IPS-15b (cell line): ENCODE measurements around the gene UQCR10.

Source experiments
- H3K27me3 ChIP-seq: one replicate; pipeline ENCODE4 v1.6.1; 2013; ENCODE audit warnings: low read length; ENCODE audit not compliant: control insufficient read depth, insufficient read depth
- H3K36me3 ChIP-seq: one replicate; pipeline ENCODE4 v1.6.1; 2013; ENCODE audit warnings: low read length; ENCODE audit not compliant: control insufficient read depth, insufficient read depth
- H3K4me1 ChIP-seq: one replicate; pipeline ENCODE4 v1.6.1; 2013; ENCODE audit warnings: mild to moderate bottlenecking, low read length; ENCODE audit not compliant: control insufficient read depth, insufficient read depth
- H3K4me3 ChIP-seq: one replicate; pipeline ENCODE4 v1.5.1; 2013; ENCODE audit warnings: low read depth, low read length
- H3K9ac ChIP-seq: one replicate; pipeline ENCODE4 v1.6.1; 2013; ENCODE audit warnings: low read depth, mild to moderate bottlenecking, low read length
- H3K9me3 ChIP-seq: one replicate; pipeline ENCODE4 v1.6.1; 2013; ENCODE audit warnings: mild to moderate bottlenecking, low read length; ENCODE audit not compliant: control insufficient read depth, insufficient read depth

The UQCR10 gene

DNA sequence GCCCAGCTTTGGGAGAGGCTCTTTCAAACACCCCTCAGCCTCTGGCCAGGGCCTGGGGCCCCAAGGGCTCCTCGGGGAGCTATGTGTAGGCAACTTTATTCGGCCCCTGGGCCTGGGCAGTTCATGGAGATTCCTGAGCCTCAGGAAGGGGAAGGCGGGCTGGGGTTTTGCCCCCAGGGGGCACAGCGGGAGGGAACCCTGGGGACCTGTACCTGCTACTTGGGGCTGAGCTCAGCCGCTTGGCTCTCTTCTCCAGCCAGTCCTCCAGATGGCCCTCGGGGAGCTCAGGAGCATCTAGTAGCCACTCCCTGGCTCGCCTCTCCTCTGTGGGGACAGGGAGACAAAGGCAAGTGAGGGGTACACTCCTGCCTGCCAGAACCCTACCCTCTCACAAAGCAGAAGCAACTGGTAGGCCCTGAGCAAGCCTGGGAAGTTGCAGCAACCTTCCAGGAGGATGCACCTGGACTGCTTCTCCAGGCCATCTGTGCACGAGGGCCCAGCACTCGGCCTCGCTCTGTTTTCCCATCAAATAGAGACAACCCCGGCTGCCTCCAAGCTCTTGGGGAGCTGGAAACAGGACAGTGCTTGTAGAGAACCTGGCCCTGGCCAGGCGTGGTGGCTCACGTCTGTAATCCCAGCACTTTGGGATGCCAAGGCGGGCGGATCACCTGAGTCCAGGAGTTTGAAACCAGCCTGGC lies 28.9 kb upstream of the UQCR10 start:
- Histone ChIP-seq H3K9ac (no peak overlapping the region), H3K4me3 (no peak overlapping the region)

GRCh38 chr22:29739346-29739875 lies 27.8 kb upstream of the UQCR10 start:
- H3K9ac ChIP-seq, result no peak overlapping the region
- no peaks in the 10 kb centered on the region for H3K9me3 ChIP-seq
- no peak overlapping the region for H3K4me3 ChIP-seq
- H3K36me3 ChIP-seq, result no peaks in the 10 kb centered on the region
- H3K27me3 ChIP-seq, result no peaks in the 10 kb centered on the region
- H3K4me1 ChIP-seq, result peaks cover 3% of the 10 kb centered on the region

More for the DNA sequence above, 28.9 kb upstream of the UQCR10 start:
- Histone ChIP-seq H3K9me3 (no peaks in the 10 kb centered on the region), H3K36me3 (no peaks in the 10 kb centered on the region), H3K4me1 (peaks cover 3% of the 10 kb centered on the region), H3K27me3 (no peaks in the 10 kb centered on the region)

DNA sequence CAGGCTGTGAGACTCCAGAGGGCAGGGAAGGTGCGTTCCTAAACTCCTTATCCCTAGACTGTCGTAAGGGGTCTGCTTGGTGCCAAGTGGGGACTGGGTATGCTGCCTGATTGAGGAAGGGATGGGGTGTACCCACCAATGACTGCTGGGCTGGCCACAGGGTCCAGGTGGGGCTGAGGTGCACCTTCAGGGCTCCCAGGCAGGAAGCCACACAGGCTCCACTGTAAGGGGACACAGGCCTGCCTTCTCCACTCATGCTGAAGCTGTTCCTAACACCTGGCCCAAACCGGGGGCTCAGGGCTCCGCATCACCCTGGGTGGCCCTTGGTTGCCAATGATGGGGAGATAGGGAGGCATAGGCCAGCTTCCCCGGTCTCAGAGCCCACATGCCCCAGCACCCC lies 27.0 kb upstream of the UQCR10 start:
- no peaks in the 10 kb centered on the region for H3K36me3 ChIP-seq
- no peak overlapping the region for H3K4me3 ChIP-seq
- H3K27me3 ChIP-seq, result no peaks in the 10 kb centered on the region
- no peaks in the 10 kb centered on the region for H3K9me3 ChIP-seq
- H3K9ac ChIP-seq, result no peak overlapping the region
- H3K4me1 ChIP-seq, result peaks cover under 1% of the 10 kb centered on the region

GRCh38 chr22:29741926-29742325 lies 25.2 kb upstream of the UQCR10 start:
- Histone ChIP-seq H3K9me3 (no peaks in the 10 kb centered on the region), H3K4me1 (no peaks in the 10 kb centered on the region), H3K4me3 (no peak overlapping the region), H3K27me3 (no peaks in the 10 kb centered on the region), H3K36me3 (no peaks in the 10 kb centered on the region), H3K9ac (no peak overlapping the region)

GRCh38 chr22:29742326-29742725 lies 24.8 kb upstream of the UQCR10 start:
- no peaks in the 10 kb centered on the region for H3K27me3 ChIP-seq
- no peaks in the 10 kb centered on the region for H3K9me3 ChIP-seq
- H3K36me3 ChIP-seq, result no peaks in the 10 kb centered on the region
- no peak overlapping the region for H3K9ac ChIP-seq
- no peak overlapping the region for H3K4me3 ChIP-seq
- H3K4me1 ChIP-seq, result no peaks in the 10 kb centered on the region

- no peak overlapping the region for H3K9ac ChIP-seq
- H3K36me3 ChIP-seq, result peaks cover 3% of the 10 kb centered on the region
- no peaks in the 10 kb centered on the region for H3K9me3 ChIP-seq
- H3K27me3 ChIP-seq, result no peaks in the 10 kb centered on the region
- no peaks in the 10 kb centered on the region for H3K4me1 ChIP-seq
- H3K4me3 ChIP-seq, result no peak overlapping the region
These were observed 22.3 kb upstream of the UQCR10 start for GRCh38 chr22:29744902-29745301.

DNA sequence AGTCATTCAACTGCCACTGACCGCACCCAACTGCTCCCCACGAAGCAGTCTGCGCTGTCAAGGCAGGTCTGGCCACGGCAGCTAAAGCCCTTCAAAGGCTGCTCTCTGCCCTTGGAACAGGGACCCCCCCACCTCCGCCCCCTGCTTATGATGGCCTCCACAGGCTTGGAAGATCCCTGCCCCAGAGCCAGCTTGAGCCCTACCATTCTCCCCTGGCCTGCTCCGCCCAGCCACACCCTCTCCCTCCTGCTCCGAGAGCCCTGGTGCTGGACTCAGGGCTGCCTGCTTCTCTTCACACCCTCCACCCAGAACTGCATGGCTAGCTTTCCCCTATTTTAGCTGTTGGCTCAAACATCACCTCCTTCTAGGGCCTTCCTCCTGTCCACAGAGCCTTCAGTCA lies 19.3 kb upstream of the UQCR10 start:
- no peaks in the 10 kb centered on the region for H3K27me3 ChIP-seq
- H3K36me3 ChIP-seq, result peaks cover 3% of the 10 kb centered on the region
- no peaks in the 10 kb centered on the region for H3K4me1 ChIP-seq
- no peak overlapping the region for H3K4me3 ChIP-seq
- H3K9me3 ChIP-seq, result no peaks in the 10 kb centered on the region
- no peak overlapping the region for H3K9ac ChIP-seq

GRCh38 chr22:29748248-29748893 lies 18.8 kb upstream of the UQCR10 start:
- Histone ChIP-seq H3K4me3 (no peak overlapping the region), H3K4me1 (no peaks in the 10 kb centered on the region), H3K36me3 (peaks cover 3% of the 10 kb centered on the region), H3K9ac (no peak overlapping the region), H3K27me3 (no peaks in the 10 kb centered on the region), H3K9me3 (no peaks in the 10 kb centered on the region)

DNA sequence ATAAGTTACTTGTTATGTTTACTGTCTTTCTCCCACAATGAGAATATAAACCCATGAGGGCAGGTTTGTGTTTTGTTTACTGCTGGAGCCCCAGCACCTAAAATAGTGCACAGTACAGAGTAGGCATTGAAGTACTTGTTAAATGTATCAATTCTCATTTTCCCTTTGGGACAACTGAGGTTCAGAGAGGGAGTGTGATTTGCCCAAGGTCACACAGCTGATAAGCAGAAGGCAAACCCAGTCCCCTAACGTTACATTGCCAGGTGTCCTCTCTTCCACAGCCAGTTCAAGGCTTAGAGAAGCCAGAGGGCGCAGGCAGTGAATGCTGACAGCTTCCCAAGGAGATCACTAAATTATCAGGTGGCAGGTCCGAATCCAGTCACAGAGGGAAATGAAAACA lies 17.1 kb upstream of the UQCR10 start:
- Histone ChIP-seq H3K36me3 (peaks cover 3% of the 10 kb centered on the region), H3K9ac (no peak overlapping the region), H3K9me3 (no peaks in the 10 kb centered on the region), H3K4me3 (no peak overlapping the region), H3K27me3 (no peaks in the 10 kb centered on the region), H3K4me1 (no peaks in the 10 kb centered on the region)

DNA sequence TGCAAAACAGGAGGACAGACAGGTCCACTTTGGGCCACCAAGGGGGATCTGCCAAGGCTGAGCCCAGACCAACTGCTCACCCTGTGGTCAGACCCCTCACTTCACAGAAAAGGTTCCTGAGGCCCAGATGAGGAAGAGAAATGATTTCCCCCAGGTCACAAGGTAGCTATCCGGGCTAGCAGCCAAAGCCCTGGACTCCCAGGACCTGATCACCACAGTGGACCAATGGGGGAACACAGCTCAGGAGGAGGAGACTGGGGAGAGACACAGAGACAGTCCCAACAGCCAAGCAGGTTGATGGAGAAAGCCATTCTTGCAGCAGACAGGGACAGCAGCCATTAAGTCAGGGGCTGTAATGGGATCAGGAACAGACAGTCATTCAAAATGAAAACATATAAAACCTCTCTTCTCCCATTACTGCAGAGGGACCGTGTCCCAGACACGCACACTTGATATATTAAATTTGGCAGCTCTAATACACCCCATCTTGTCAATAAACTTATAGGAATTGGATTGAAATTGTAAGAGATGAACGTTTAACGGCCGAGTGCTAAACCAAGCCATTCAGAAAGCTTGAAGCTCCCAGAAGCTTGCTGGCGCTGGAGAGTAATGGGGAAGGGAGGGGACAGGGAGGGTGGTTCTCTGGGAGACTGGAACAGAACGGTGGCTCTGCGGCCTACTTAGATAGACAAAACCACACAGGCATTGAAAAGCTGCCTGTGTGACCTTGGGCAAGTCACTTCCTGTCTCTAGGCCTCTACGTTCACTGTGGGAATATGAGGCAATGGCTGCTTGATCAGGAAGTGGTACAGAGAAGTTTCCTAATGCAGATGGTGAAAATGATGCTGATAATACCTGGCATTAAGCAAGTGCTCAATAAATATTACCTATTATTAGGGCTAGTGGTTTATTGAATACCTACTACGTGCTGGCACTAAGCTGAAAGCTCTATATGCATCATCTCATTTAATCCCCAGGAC lies 16.3 kb upstream of the UQCR10 start:
- Histone ChIP-seq H3K36me3 (peaks cover 3% of the 10 kb centered on the region), H3K27me3 (no peaks in the 10 kb centered on the region), H3K4me1 (no peaks in the 10 kb centered on the region), H3K4me3 (no peak overlapping the region), H3K9ac (no peak overlapping the region), H3K9me3 (no peaks in the 10 kb centered on the region)

DNA sequence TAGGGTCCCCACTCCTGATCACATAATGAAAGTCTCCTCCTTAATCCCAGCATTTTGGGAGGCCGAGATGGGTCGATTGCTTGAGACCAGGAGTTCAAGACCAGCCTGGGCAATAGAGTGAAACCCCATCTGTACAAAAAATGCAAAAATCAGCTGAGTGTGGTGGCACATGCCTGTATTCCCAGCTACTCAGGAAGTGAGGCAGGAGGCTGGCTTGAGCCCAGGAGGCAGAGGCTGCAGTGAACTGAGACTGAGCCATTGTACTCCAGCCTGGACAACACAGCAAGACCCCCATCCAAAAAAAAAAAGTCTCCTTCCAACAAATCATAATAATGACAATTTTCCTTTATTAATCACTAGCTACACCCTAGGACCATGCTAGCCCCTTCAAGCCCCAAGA lies 15.5 kb upstream of the UQCR10 start:
- H3K4me1 ChIP-seq, result no peaks in the 10 kb centered on the region
- H3K36me3 ChIP-seq, result peaks cover 3% of the 10 kb centered on the region
- no peak overlapping the region for H3K9ac ChIP-seq
- no peak overlapping the region for H3K4me3 ChIP-seq
- no peaks in the 10 kb centered on the region for H3K27me3 ChIP-seq
- no peaks in the 10 kb centered on the region for H3K9me3 ChIP-seq
